Liver (tissue), 3 donors: ENCODE results near the gene TCHP.

Experiments used
- EGR1 ChIP-seq, 2 donors: IDR thresholded peaks; 2 replicates each; pipeline ENCODE4 v1.6.1; 2016 to 2018; ENCODE audit warnings: antibody characterized with exemption in 2 of 2, low read depth in 2 of 2
- FOXA1 ChIP-seq: IDR thresholded peaks from 2 replicates; pipeline ENCODE4 v1.6.1; 2016; ENCODE audit warnings: antibody characterized with exemption
- GABPA ChIP-seq, 2 donors: IDR thresholded peaks in 1 of 2; conservative IDR thresholded peaks in 1 of 2; 2 replicates each; pipeline ENCODE4 v1.6.1; 2016; ENCODE audit warnings: antibody characterized with exemption in 2 of 2, mild to moderate bottlenecking in 1 of 2, moderate library complexity in 1 of 2
- JUND ChIP-seq, 2 donors: IDR thresholded peaks; 2 replicates each; pipeline ENCODE4 v1.6.1; 2016; ENCODE audit warnings: antibody characterized with exemption in 2 of 2
- RAD21 ChIP-seq, 2 donors: IDR thresholded peaks; 2 replicates each; pipeline ENCODE4 v1.6.1; 2016; ENCODE audit warnings: antibody characterized with exemption in 2 of 2, mild to moderate bottlenecking in 2 of 2
- RXRA ChIP-seq, 2 donors: IDR thresholded peaks; 2 replicates each; pipeline ENCODE4 v1.6.1; 2017 to 2018; ENCODE audit warnings: antibody characterized with exemption in 2 of 2, mild to moderate bottlenecking in 1 of 2
- SP1 ChIP-seq: IDR thresholded peaks from 2 replicates; pipeline ENCODE4 v1.6.1; 2018; ENCODE audit warnings: antibody characterized with exemption, mild to moderate bottlenecking
- TAF1 ChIP-seq: conservative IDR thresholded peaks from 2 replicates; pipeline ENCODE4 v1.6.1; 2016; ENCODE audit warnings: antibody characterized with exemption, mild to moderate bottlenecking
- YY1 ChIP-seq: IDR thresholded peaks from 2 replicates; pipeline ENCODE4 v1.6.1; 2016; ENCODE audit warnings: antibody characterized with exemption, mild to moderate bottlenecking
- TF ChIP-seq, protein P1 (sequence below): fragments of 150-350 bp; IDR thresholded peaks from 2 replicates; pipeline ENCODE4 v1.5.1; 2017; ENCODE audit warnings: improper control_type of control experiment, low read depth, low read length; ENCODE audit not compliant: missing input control
- TF ChIP-seq, protein P2 (sequence below): IDR thresholded peaks from 2 replicates; pipeline ENCODE4 v1.6.1; 2016; ENCODE audit warnings: antibody characterized with exemption
- TF ChIP-seq, protein P3 (sequence below): IDR thresholded peaks from 2 replicates; pipeline ENCODE4 v1.6.1; 2016; ENCODE audit warnings: antibody characterized with exemption
- TF ChIP-seq, protein P4 (sequence below): IDR thresholded peaks from 2 replicates; pipeline ENCODE4 v1.6.1; 2016; ENCODE audit warnings: antibody characterized with exemption, mild to moderate bottlenecking
- donor health status: healthy.
- donor health status: healthy.

DNA sequence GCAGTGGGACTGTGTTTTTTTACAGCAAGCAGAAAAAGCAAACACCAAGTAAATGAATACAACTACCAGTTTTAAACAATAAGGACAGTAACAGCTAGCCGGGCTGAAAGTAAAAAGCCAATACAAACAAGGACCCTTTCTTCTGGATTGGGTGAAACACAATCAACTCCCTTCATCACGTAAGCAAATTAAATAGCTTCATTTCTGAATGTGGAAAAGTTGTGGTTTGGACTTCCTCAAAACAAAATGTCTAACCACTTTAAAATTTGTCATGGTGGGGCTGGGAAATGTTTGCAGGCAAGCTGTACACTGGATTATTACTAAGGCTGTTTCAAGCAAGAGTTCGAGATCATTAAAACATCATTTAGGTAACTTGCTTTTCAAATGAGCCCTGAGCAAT, 47.4 kb downstream of the TCHP start:
- TF ChIP-seq, protein P1, sequence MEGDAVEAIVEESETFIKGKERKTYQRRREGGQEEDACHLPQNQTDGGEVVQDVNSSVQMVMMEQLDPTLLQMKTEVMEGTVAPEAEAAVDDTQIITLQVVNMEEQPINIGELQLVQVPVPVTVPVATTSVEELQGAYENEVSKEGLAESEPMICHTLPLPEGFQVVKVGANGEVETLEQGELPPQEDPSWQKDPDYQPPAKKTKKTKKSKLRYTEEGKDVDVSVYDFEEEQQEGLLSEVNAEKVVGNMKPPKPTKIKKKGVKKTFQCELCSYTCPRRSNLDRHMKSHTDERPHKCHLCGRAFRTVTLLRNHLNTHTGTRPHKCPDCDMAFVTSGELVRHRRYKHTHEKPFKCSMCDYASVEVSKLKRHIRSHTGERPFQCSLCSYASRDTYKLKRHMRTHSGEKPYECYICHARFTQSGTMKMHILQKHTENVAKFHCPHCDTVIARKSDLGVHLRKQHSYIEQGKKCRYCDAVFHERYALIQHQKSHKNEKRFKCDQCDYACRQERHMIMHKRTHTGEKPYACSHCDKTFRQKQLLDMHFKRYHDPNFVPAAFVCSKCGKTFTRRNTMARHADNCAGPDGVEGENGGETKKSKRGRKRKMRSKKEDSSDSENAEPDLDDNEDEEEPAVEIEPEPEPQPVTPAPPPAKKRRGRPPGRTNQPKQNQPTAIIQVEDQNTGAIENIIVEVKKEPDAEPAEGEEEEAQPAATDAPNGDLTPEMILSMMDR, result no peak
- no peak for TF ChIP-seq EGR1 (IDR thresholded peaks at IDR 0.05; ENCODE audit: low read depth in 2 of 2)
- TF ChIP-seq, protein P2, sequence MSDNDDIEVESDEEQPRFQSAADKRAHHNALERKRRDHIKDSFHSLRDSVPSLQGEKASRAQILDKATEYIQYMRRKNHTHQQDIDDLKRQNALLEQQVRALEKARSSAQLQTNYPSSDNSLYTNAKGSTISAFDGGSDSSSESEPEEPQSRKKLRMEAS, result no peak
- TF ChIP-seq TAF1, result no peak
- TF ChIP-seq, protein P3, sequence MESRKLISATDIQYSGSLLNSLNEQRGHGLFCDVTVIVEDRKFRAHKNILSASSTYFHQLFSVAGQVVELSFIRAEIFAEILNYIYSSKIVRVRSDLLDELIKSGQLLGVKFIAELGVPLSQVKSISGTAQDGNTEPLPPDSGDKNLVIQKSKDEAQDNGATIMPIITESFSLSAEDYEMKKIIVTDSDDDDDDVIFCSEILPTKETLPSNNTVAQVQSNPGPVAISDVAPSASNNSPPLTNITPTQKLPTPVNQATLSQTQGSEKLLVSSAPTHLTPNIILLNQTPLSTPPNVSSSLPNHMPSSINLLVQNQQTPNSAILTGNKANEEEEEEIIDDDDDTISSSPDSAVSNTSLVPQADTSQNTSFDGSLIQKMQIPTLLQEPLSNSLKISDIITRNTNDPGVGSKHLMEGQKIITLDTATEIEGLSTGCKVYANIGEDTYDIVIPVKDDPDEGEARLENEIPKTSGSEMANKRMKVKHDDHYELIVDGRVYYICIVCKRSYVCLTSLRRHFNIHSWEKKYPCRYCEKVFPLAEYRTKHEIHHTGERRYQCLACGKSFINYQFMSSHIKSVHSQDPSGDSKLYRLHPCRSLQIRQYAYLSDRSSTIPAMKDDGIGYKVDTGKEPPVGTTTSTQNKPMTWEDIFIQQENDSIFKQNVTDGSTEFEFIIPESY, result no peak
- TF ChIP-seq, protein P4, sequence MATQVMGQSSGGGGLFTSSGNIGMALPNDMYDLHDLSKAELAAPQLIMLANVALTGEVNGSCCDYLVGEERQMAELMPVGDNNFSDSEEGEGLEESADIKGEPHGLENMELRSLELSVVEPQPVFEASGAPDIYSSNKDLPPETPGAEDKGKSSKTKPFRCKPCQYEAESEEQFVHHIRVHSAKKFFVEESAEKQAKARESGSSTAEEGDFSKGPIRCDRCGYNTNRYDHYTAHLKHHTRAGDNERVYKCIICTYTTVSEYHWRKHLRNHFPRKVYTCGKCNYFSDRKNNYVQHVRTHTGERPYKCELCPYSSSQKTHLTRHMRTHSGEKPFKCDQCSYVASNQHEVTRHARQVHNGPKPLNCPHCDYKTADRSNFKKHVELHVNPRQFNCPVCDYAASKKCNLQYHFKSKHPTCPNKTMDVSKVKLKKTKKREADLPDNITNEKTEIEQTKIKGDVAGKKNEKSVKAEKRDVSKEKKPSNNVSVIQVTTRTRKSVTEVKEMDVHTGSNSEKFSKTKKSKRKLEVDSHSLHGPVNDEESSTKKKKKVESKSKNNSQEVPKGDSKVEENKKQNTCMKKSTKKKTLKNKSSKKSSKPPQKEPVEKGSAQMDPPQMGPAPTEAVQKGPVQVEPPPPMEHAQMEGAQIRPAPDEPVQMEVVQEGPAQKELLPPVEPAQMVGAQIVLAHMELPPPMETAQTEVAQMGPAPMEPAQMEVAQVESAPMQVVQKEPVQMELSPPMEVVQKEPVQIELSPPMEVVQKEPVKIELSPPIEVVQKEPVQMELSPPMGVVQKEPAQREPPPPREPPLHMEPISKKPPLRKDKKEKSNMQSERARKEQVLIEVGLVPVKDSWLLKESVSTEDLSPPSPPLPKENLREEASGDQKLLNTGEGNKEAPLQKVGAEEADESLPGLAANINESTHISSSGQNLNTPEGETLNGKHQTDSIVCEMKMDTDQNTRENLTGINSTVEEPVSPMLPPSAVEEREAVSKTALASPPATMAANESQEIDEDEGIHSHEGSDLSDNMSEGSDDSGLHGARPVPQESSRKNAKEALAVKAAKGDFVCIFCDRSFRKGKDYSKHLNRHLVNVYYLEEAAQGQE, result no peak
- TF ChIP-seq RXRA (IDR thresholded peaks at IDR 0.05), result no peak
- TF ChIP-seq RAD21 (IDR thresholded peaks at IDR 0.05), result no peak
- no peak for TF ChIP-seq SP1
- TF ChIP-seq FOXA1, result no peak
- TF ChIP-seq GABPA (IDR thresholded peaks at IDR 0.05 in 1 of 2, conservative IDR thresholded peaks at IDR 0.05 in 1 of 2), result no peak
- no peak for TF ChIP-seq YY1
- no peak for TF ChIP-seq JUND (IDR thresholded peaks at IDR 0.05)
